ENCODE results near the gene SKOR2.

- TF ChIP-seq, protein P1, sequence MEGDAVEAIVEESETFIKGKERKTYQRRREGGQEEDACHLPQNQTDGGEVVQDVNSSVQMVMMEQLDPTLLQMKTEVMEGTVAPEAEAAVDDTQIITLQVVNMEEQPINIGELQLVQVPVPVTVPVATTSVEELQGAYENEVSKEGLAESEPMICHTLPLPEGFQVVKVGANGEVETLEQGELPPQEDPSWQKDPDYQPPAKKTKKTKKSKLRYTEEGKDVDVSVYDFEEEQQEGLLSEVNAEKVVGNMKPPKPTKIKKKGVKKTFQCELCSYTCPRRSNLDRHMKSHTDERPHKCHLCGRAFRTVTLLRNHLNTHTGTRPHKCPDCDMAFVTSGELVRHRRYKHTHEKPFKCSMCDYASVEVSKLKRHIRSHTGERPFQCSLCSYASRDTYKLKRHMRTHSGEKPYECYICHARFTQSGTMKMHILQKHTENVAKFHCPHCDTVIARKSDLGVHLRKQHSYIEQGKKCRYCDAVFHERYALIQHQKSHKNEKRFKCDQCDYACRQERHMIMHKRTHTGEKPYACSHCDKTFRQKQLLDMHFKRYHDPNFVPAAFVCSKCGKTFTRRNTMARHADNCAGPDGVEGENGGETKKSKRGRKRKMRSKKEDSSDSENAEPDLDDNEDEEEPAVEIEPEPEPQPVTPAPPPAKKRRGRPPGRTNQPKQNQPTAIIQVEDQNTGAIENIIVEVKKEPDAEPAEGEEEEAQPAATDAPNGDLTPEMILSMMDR (conservative IDR thresholded peaks at IDR 0.05): no peak
- no peak for TF ChIP-seq EZH2 (IDR thresholded peaks at IDR 0.05; ENCODE audit: low read depth)
Measured at GRCh38 chr18:47206945-47207637, 44.4 kb downstream of the SKOR2 start.

Data from PC-9 (cell line).